Karpas-422 (cell line): Measurements from ENCODE around the gene CAPN3. TPM values are rescaled to one million over a fixed set of nuclear protein-coding genes. Genes with fewer than 3 reads are reported as not detected.

Experiments used
- DNase-seq: peaks from one replicate; pipeline ENCODE4 v3.0.0-alpha.2; 2015
- H2AFZ ChIP-seq: fragments of 200-600 bp; sonication (generic); 2 replicates; pipeline ENCODE4 v1.6.1; 2014; ENCODE audit warnings: antibody characterized with exemption, low read length, mixed read lengths
- H3K27ac ChIP-seq: fragments of 200-600 bp; sonication (generic); 2 replicates; pipeline ENCODE4 v1.5.1; 2014; ENCODE audit warnings: mild to moderate bottlenecking, low read length, moderate library complexity
- H3K27me3 ChIP-seq: fragments of 200-600 bp; sonication (generic); 2 replicates; pipeline ENCODE4 v1.6.1; 2014; ENCODE audit warnings: low read length, mixed read lengths
- H3K36me3 ChIP-seq: fragments of 200-600 bp; sonication (generic); 2 replicates; pipeline ENCODE4 v1.6.1; 2014; ENCODE audit warnings: low read length, mixed read lengths; ENCODE audit not compliant: insufficient read depth
- H3K4me1 ChIP-seq: fragments of 200-600 bp; sonication (generic); 2 replicates; pipeline ENCODE4 v1.6.1; 2014; ENCODE audit warnings: mild to moderate bottlenecking, low read length, mixed read lengths
- H3K4me2 ChIP-seq: fragments of 200-600 bp; sonication (generic); 2 replicates; pipeline ENCODE4 v1.6.1; 2014; ENCODE audit warnings: low read length, low read depth, mild to moderate bottlenecking; ENCODE audit not compliant: poor library complexity, severe bottlenecking
- H3K4me3 ChIP-seq: fragments of 200-600 bp; sonication (generic); 2 replicates; pipeline ENCODE4 v1.5.1; 2014; ENCODE audit warnings: mild to moderate bottlenecking, antibody characterized with exemption, low read length, mixed read lengths
- H3K79me2 ChIP-seq: fragments of 200-600 bp; sonication (generic); 2 replicates; pipeline ENCODE4 v1.6.1; 2014; ENCODE audit warnings: mild to moderate bottlenecking, low read length, mixed read lengths
- H3K9ac ChIP-seq: fragments of 200-600 bp; sonication (generic); 2 replicates; pipeline ENCODE4 v1.6.0; 2014; ENCODE audit warnings: low read length
- H3K9me2 ChIP-seq: fragments of 200-600 bp; sonication (generic), shearing (Covaris generic); replicated peaks from 2 replicates; pipeline ENCODE4 v1.6.0; 2014; ENCODE audit warnings: mild to moderate bottlenecking, low read length, moderate library complexity; ENCODE audit not compliant: insufficient read depth
- H3K9me3 ChIP-seq: fragments of 300-700, 200-600 bp; sonication (generic); 2 replicates; pipeline ENCODE4 v1.6.1; 2014; ENCODE audit warnings: low read length, mixed read lengths
- H4K20me1 ChIP-seq: fragments of 200-600 bp; sonication (generic); 2 replicates; pipeline ENCODE4 v1.6.1; 2014; ENCODE audit warnings: mild to moderate bottlenecking, antibody characterized with exemption, low read length, low read depth; ENCODE audit not compliant: insufficient read depth
- small RNA-seq: library from RNA; depleted of rRNA; stranded (forward); fragments of <200 nt; gene quantifications from one replicate; pipeline ENCODE3, GENCODE V24; 2014
- total RNA-seq: library from RNA; depleted of rRNA; stranded (reverse); fragments of >200 nt; shearing (Covaris generic); gene quantifications from 2 replicates; pipeline ENCODE4 v1.2.3, GENCODE V29; 2014; ENCODE audit warnings: low replicate concordance; rRNA removed

Gene CAPN3
- total RNA-seq, 1 experiment from 2014 or later = 8.8 TPM

DNA sequence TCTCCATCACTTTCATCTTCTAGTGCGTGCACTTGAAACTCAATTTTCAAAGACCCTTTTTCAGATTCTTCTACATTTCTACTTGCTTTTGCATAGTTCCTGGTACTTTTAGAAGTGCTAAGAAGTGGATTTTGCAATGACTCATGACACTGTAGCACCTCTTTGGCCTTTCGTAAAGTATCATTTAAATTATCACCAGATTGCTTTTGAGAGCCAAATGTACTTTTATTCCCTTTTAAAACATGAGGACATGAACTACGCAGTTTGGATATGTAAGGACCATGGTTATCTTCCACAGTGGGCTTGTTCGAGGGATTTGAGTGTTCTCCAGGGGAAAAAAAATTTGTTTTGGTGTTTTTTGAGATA is 91.1 kb downstream of the CAPN3 start:
- H3K36me3 ChIP-seq = peaks cover 55% of the 10 kb centered on the region
- H4K20me1 ChIP-seq = no peaks in the 10 kb centered on the region; the same call in 1 of the 2 replicates
- H3K9ac ChIP-seq = no peak overlapping the region
- H3K27me3 ChIP-seq = no peaks in the 10 kb centered on the region
- no peak for DNase-seq
- no peak overlapping the region for H2AFZ ChIP-seq
- no peaks in the 10 kb centered on the region for H3K9me2 ChIP-seq
- peaks cover 17% of the 10 kb centered on the region for H3K4me1 ChIP-seq
- no peaks in the 10 kb centered on the region for H3K9me3 ChIP-seq
- H3K4me2 ChIP-seq = no peak overlapping the region
- peaks cover 81% of the 10 kb centered on the region for H3K79me2 ChIP-seq
- no peak overlapping the region for H3K4me3 ChIP-seq
- no peak overlapping the region for H3K27ac ChIP-seq

DNA sequence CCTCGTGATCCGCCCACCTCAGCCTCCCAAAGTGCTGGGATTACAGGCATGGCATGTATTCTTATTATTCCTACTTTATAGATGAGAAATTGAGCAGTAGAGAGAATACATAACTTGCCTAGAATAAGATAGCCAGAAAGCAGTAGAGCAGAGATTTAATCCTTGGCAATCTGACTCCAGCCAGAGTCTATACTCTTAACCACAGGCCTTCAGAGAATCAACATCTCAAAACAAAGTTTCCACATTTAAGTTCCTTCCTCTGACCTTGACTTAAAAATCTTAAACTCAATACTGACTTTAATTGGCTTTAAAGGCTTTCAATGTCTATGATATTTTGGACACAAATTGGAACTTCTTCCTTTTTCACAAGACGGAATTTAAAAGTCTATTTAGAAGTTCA is 94.5 kb downstream of the CAPN3 start:
- no peaks in the 10 kb centered on the region for H3K27me3 ChIP-seq
- no peak overlapping the region for H3K4me3 ChIP-seq
- no peaks in the 10 kb centered on the region for H3K9me2 ChIP-seq
- H3K9me3 ChIP-seq = no peaks in the 10 kb centered on the region
- DNase-seq = no peak
- H4K20me1 ChIP-seq = no peaks in the 10 kb centered on the region
- peaks cover 37% of the 10 kb centered on the region; the same call in 1 of the 2 replicates for H3K36me3 ChIP-seq
- H3K79me2 ChIP-seq = peaks cover 82% of the 10 kb centered on the region
- H3K9ac ChIP-seq = no peak overlapping the region
- H2AFZ ChIP-seq = no peak overlapping the region
- H3K4me1 ChIP-seq = peaks cover 52% of the 10 kb centered on the region
- H3K4me2 ChIP-seq = peak overlapping the region; percentile 79
- peak overlapping the region; percentile 99 for H3K27ac ChIP-seq

DNA sequence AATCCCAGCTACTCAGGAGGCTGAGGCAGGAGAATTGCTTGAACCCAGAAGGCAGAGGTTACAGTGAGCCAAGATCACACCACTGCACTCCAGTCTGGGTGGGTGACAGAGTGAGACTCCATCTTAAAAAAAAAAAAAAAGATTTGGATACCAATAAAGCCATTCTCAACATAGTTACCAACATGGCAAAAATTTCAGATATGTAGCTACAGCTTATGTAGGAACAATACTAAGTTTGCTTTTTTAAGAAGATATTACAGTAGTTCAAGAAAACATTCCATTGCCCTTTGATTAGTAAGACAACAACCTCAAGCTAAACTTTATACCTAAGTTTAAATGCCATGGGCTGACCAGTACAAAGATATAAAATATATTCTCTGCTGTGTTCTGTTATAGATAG is 97.2 kb downstream of the CAPN3 start:
- Histone ChIP-seq H3K79me2 (peaks cover 79% of the 10 kb centered on the region), H3K27ac (peak overlapping the region; percentile 99), H3K9me3 (no peaks in the 10 kb centered on the region), H3K36me3 (peaks cover 14% of the 10 kb centered on the region; the same call in 1 of the 2 replicates), H3K4me1 (peaks cover 65% of the 10 kb centered on the region), H3K9me2 (no peaks in the 10 kb centered on the region), H3K4me2 (peak overlapping the region; percentile 79), H4K20me1 (no peaks in the 10 kb centered on the region), H3K27me3 (no peaks in the 10 kb centered on the region), H3K4me3 (peak overlapping the region; percentile 66), H2AFZ (no peak overlapping the region), H3K9ac (peak overlapping the region; percentile 69)
- peak; percentile 62 for DNase-seq

DNA sequence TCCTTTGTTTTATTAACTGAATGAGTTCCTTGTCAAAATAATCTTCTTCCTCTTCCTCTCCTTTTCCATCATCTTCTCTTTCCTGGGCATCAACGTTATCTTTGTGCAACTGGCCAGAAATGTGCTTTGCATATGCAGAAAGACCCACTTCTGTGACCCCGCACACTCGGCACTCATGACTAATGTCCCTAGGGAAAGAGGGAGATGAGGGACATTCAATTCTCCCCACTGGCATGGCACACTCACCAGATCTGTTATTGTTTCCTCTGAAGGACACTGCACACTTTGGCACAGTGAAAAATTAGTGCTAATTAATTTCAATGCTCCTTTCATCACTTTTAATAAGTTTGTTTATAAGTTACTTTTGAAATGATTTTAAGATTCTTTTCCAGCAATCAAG is 97.7 kb downstream of the CAPN3 start:
- Histone ChIP-seq H3K79me2 (peaks cover 80% of the 10 kb centered on the region), H3K4me2 (peak overlapping the region; percentile 79), H4K20me1 (no peaks in the 10 kb centered on the region), H3K36me3 (peaks cover 13% of the 10 kb centered on the region; the same call in 1 of the 2 replicates), H3K9ac (peak overlapping the region; percentile 69), H3K27me3 (no peaks in the 10 kb centered on the region), H3K9me3 (no peaks in the 10 kb centered on the region), H2AFZ (no peak overlapping the region), H3K27ac (peak overlapping the region; percentile 99), H3K4me1 (peaks cover 70% of the 10 kb centered on the region), H3K4me3 (peak overlapping the region; percentile 66), H3K9me2 (no peaks in the 10 kb centered on the region)
- peak; percentile 82 for DNase-seq

DNA sequence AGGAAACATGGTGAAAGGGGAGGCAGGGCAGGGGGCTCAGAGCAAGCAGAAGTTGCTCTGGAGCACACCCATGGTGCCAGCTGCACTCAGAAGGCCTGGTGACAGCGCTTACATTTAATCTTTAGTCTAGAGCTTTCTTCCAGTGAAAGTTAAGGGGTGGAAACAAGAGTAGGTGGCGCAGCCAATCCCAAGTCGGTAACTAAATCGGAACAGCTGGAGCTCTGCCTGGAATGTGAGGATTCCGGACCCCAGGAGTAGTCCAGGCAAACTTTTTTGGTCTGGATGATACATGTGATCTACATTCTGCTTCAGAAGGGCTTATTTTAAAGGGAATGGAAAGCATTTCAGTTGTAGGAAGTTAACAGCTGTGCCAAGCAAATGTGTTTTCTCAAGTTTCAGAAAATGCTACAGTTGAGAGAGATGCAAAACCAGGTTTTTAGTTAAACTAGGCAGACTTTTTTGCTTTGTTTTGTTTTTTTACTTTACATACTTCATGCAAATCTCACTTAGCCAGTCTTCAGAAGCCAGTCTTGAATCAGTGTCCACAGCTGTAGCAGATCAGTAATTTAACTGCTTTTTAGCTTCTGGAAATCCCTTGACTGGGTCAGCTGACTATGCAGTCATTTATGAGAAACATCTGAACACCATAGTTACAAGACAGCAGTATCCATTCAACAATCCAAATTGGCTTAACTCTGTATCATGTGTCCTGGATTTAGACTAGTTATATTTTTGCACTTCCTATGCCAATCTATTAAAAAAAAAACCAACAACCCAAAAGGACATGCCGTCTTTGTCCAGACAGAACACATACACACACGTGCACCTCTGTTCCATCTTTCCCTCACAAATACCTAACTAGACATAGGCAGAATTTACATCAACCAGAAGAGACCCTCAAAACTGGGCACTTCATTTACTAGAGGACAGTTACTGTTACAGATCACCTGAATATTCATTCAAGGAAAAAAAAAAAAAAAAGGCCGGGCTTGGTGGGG is 98.4 kb downstream of the CAPN3 start:
- H3K4me2 ChIP-seq = peak overlapping the region; percentile 79

DNA sequence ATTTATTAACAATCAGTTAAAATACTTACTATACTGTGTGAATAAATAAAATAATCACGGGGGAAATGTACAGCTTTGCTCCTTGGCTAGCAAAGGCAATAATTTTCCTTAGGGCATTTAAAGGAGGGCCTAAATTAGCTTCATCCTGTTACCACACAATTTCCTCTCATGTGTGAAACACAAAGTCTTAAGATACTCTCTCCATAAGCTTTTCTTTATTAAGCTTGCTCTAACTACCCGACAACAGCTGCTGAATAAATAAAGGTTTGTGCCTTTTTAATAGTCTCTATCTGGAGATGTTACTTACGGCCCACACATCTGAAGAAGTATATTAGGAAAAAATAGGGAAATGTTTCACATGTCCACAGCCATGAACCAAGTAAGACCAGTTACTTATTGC is 102.0 kb downstream of the CAPN3 start:
- Histone ChIP-seq H3K79me2 (peaks cover 78% of the 10 kb centered on the region), H3K27me3 (no peaks in the 10 kb centered on the region), H3K9me2 (no peaks in the 10 kb centered on the region), H4K20me1 (no peaks in the 10 kb centered on the region), H3K4me2 (peak overlapping the region; percentile 36), H3K9ac (peak overlapping the region; percentile 23), H3K27ac (peak overlapping the region; percentile 75), H3K36me3 (peaks cover 16% of the 10 kb centered on the region; the same call in 1 of the 2 replicates), H2AFZ (no peak overlapping the region), H3K4me3 (no peak overlapping the region), H3K4me1 (peaks cover 47% of the 10 kb centered on the region), H3K9me3 (no peaks in the 10 kb centered on the region)
- DNase-seq = no peak

More for the DNA sequence above, 98.4 kb downstream of the CAPN3 start:
- H3K4me3 ChIP-seq = peak overlapping the region; percentile 66
- DNase-seq = peak; percentile 92
- no peaks in the 10 kb centered on the region for H4K20me1 ChIP-seq
- peaks cover 13% of the 10 kb centered on the region; the same call in 1 of the 2 replicates for H3K36me3 ChIP-seq
- peak overlapping the region; percentile 99 for H3K27ac ChIP-seq
- H3K27me3 ChIP-seq = no peaks in the 10 kb centered on the region
- peak overlapping the region; percentile 69 for H3K9ac ChIP-seq
- H3K79me2 ChIP-seq = peaks cover 80% of the 10 kb centered on the region
- H3K9me2 ChIP-seq = no peaks in the 10 kb centered on the region
- H3K4me1 ChIP-seq = peaks cover 73% of the 10 kb centered on the region
- no peaks in the 10 kb centered on the region for H3K9me3 ChIP-seq
- no peak overlapping the region for H2AFZ ChIP-seq

Small RNA genes lying within 50 kb of the gene (small RNA-seq; reads per million reads assigned to genes)
- not detected for gene RNU6-188P

Other genes with a start within 250 kb of the CAPN3 start
- gene PLA2G4F, start 202.9 kb upstream of the CAPN3 start, total RNA-seq = not detected in 2 replicates
- 65.3 and 99.4 TPM in 2 replicates for gene VPS39, start 151.2 kb upstream of the CAPN3 start, total RNA-seq
- gene GANC, start 86.3 kb upstream of the CAPN3 start, total RNA-seq = 21.2 and 31.1 TPM in 2 replicates
- gene TMEM87A, start 86.1 kb upstream of the CAPN3 start, total RNA-seq = 19.9 and 27.2 TPM in 2 replicates
- gene ZNF106, start 131.6 kb downstream of the CAPN3 start, total RNA-seq = 109 and 144 TPM in 2 replicates
- gene SNAP23, start 136.1 kb downstream of the CAPN3 start, total RNA-seq = 115 and 137 TPM in 2 replicates
- 13.4 and 21.7 TPM in 2 replicates for gene LRRC57, start 189.3 kb downstream of the CAPN3 start, total RNA-seq
- 17.2 and 43.5 TPM in 2 replicates for gene HAUS2, start 189.3 kb downstream of the CAPN3 start, total RNA-seq
- 0.37 and 2.1 TPM in 2 replicates for gene STARD9, start 216.1 kb downstream of the CAPN3 start, total RNA-seq